CD4-positive, alpha-beta T cell treated with Interleukin-17A for 4 hours (primary cell): ENCODE results near the gene FAM136A.
"Not testable (repeated sequence)": the region's sequence is repeated elsewhere in the genome, so short reads cannot be mapped to it uniquely, and the experiment has no call there.

Experiments used
- DNase-seq: peaks from one replicate; pipeline ENCODE4 v3.0.0-alpha.2; 2020; ENCODE audit warnings: mixed read lengths

Gene FAM136A

GRCh38 chr2:70283500-70284191 lies 18.2 kb downstream of the FAM136A start:
- no peak for DNase-seq

- no peak for DNase-seq
Observed at GRCh38 chr2:70282439-70282838, 19.4 kb downstream of the FAM136A start.

GRCh38 chr2:70280242-70280798 lies 21.5 kb downstream of the FAM136A start:
- no peak for DNase-seq

- no peak for DNase-seq
Observed at GRCh38 chr2:70270323-70270722, 31.5 kb downstream of the FAM136A start.

GRCh38 chr2:70269422-70270302 lies 32.2 kb downstream of the FAM136A start:
- not testable (repeated sequence) for DNase-seq

GRCh38 chr2:70266925-70267324 lies 34.9 kb downstream of the FAM136A start:
- not testable (repeated sequence) for DNase-seq

- DNase-seq = no peak
Observed at GRCh38 chr2:70261501-70261900, 40.4 kb downstream of the FAM136A start.

GRCh38 chr2:70258532-70258875 lies 43.4 kb downstream of the FAM136A start:
- peak; percentile 15 for DNase-seq

GRCh38 chr2:70255637-70256314 lies 46.1 kb downstream of the FAM136A start:
- no peak for DNase-seq

GRCh38 chr2:70250434-70250833 lies 51.4 kb downstream of the FAM136A start:
- DNase-seq = no peak

- peak; percentile 99 for DNase-seq
Observed at GRCh38 chr2:70248181-70248847, 53.6 kb downstream of the FAM136A start, which contains the start of gene TIA1. Gene TIA1, minus strand, starts transcription at chr2:70248628. Its CDS starts 198 bp downstream, at chr2:70248430.

GRCh38 chr2:70247364-70248180 lies 54.3 kb downstream of the FAM136A start:
- no peak for DNase-seq
